ENCODE data around the gene POU5F1. TPM values are rescaled to one million over a fixed set of nuclear protein-coding genes. Genes with fewer than 3 reads are reported as not detected.

POU5F1 gene
- total RNA-seq, 2 experiments from 2014 or later: 0.44 to 0.86 TPM

- Histone ChIP-seq H3K36me3 (ENCODE audit: insufficient read depth, low read length) (0 out of 2 replicates have a peak, but pooled peaks cover 3% of the 10 kb centered on the region), H3K4me1 (ENCODE audit: insufficient read depth, low read length, poor library complexity, severe bottlenecking) (no peaks in the 10 kb centered on the region), H3K9me3 (ENCODE audit: low read length) (no peaks in the 10 kb centered on the region), H3K4me2 (ENCODE audit: low read length) (no peak overlapping the region), H4K20me1 (ENCODE audit: insufficient read depth, low read length) (no peaks in the 10 kb centered on the region), H3K27ac (ENCODE audit: low read depth, low read length, poor library complexity, severe bottlenecking) (no peak overlapping the region), H2AFZ (ENCODE audit: low read length) (no peak overlapping the region), H3K4me3 (ENCODE audit: low read depth, low read length, poor library complexity, severe bottlenecking) (no peak overlapping the region), H3K9me2 (ENCODE audit: insufficient read depth, low read length) (no peaks in the 10 kb centered on the region), H3K79me2 (ENCODE audit: insufficient read depth, low read depth, low read length) (no peaks in the 10 kb centered on the region)
- intact Hi-C loops (cut with micrococcal nuclease; ENCODE audit: unreplicated experiment): no loop called here
- ChIA-PET CTCF (ENCODE audit: unreplicated experiment) (no interaction called here), POLR2A (interaction anchor here (0.7 kb wide), 1 partner anchor 375 kb away, joined by 3 read pairs; no protein-coding TSS in a partner anchor)
- TF ChIP-seq EZH2phosphoT487 (IDR thresholded peaks at IDR 0.05; ENCODE audit: borderline replicate concordance, low read depth, low read length): no peak
- no peak for TF ChIP-seq CTCF (conservative IDR thresholded peaks at IDR 0.05; ENCODE audit: low read length)
- BruUV-seq (replicated peaks): no TSS peak
- DNase-seq (ENCODE audit: low spot score): no peak
Measured at GRCh38 chr6:31149827-31150447, 20.5 kb downstream of the POU5F1 start.

- no TSS peak for BruUV-seq (replicated peaks)
- intact Hi-C loops (cut with micrococcal nuclease; ENCODE audit: unreplicated experiment): no loop called here
- CTCF ChIA-PET (ENCODE audit: unreplicated experiment): no interaction called here
- Histone ChIP-seq H3K79me2 (ENCODE audit: insufficient read depth, low read depth, low read length) (no peaks in the 10 kb centered on the region), H4K20me1 (ENCODE audit: insufficient read depth, low read length) (no peaks in the 10 kb centered on the region), H3K4me2 (ENCODE audit: low read length) (no peak overlapping the region), H2AFZ (ENCODE audit: low read length) (no peak overlapping the region), H3K4me1 (ENCODE audit: insufficient read depth, low read length, poor library complexity, severe bottlenecking) (no peaks in the 10 kb centered on the region), H3K9me2 (ENCODE audit: insufficient read depth, low read length) (no peaks in the 10 kb centered on the region), H3K4me3 (ENCODE audit: low read depth, low read length, poor library complexity, severe bottlenecking) (no peak overlapping the region), H3K36me3 (ENCODE audit: insufficient read depth, low read length) (no peaks in the 10 kb centered on the region), H3K9me3 (ENCODE audit: low read length) (no peaks in the 10 kb centered on the region), H3K27ac (ENCODE audit: low read depth, low read length, poor library complexity, severe bottlenecking) (no peak overlapping the region)
- TF ChIP-seq CTCF (conservative IDR thresholded peaks at IDR 0.05; ENCODE audit: low read length) (no peak), EZH2phosphoT487 (IDR thresholded peaks at IDR 0.05; ENCODE audit: borderline replicate concordance, low read depth, low read length) (no peak)
- no peak for DNase-seq (ENCODE audit: low spot score)
- POLR2A ChIA-PET: interaction anchor here (1.7 kb wide), 1 partner anchor 12 kb away, joined by 4 read pairs; the partner anchor contains the start of gene CCHCR1
Measured at GRCh38 chr6:31145386-31145785, 25.1 kb downstream of the POU5F1 start.

- H3K4me2 ChIP-seq (ENCODE audit: low read length): no peak overlapping the region
- H3K36me3 ChIP-seq (ENCODE audit: insufficient read depth, low read length): no peaks in the 10 kb centered on the region
- ChIA-PET POLR2A (interaction anchor here (1.7 kb wide), 1 partner anchor 12 kb away, joined by 4 read pairs; the partner anchor contains the start of gene CCHCR1), CTCF (ENCODE audit: unreplicated experiment) (no interaction called here)
- no peak overlapping the region for H3K4me3 ChIP-seq (ENCODE audit: low read depth, low read length, poor library complexity, severe bottlenecking)
- no peaks in the 10 kb centered on the region for H3K9me2 ChIP-seq (ENCODE audit: insufficient read depth, low read length)
- no peak for DNase-seq (ENCODE audit: low spot score)
- no peaks in the 10 kb centered on the region for H3K4me1 ChIP-seq (ENCODE audit: insufficient read depth, low read length, poor library complexity, severe bottlenecking)
- TF ChIP-seq EZH2phosphoT487 (IDR thresholded peaks at IDR 0.05; ENCODE audit: borderline replicate concordance, low read depth, low read length) (no peak), CTCF (conservative IDR thresholded peaks at IDR 0.05; ENCODE audit: low read length) (no peak)
- no peaks in the 10 kb centered on the region for H3K79me2 ChIP-seq (ENCODE audit: insufficient read depth, low read depth, low read length)
- no peaks in the 10 kb centered on the region for H4K20me1 ChIP-seq (ENCODE audit: insufficient read depth, low read length)
- BruUV-seq (replicated peaks): no TSS peak
- H3K9me3 ChIP-seq (ENCODE audit: low read length): no peaks in the 10 kb centered on the region
- no peak overlapping the region for H3K27ac ChIP-seq (ENCODE audit: low read depth, low read length, poor library complexity, severe bottlenecking)
- no peak overlapping the region for H2AFZ ChIP-seq (ENCODE audit: low read length)
- intact Hi-C loops (cut with micrococcal nuclease; ENCODE audit: unreplicated experiment): no loop called here
Measured at GRCh38 chr6:31144970-31145340, 25.5 kb downstream of the POU5F1 start.

Data from OCI-LY7 (cell line).